IMR-90 (cell line): ENCODE results near the gene CDS1. TPM values are rescaled to one million over a fixed set of nuclear protein-coding genes. Genes with fewer than 3 reads are reported as not detected.

Experiments
- ATAC-seq: fragments of 200-7000 bp; cut with Tn5 transposase; 2 replicates; pipeline ENCODE4 v1.9.1; 2020; ENCODE audit warnings: low read depth, mild to moderate bottlenecking, moderate library complexity
- BruUV-seq: library from RNA; stranded (reverse); fragments of 400-500 nt; replicated peaks from 2 replicates; lab custom pipeline; 2021; lab: Mats Ljungman, UMichigan
- CTCF ChIA-PET: fragments of 300-600 bp; formaldehyde crosslinking; extraction: SDS; loops from one replicate; lab custom pipeline; 2021; ENCODE audit warnings: antibody characterized with exemption; lab: Yijun Ruan, JAX
- POLR2A ChIA-PET: fragments of 300-600 bp; sonication (Branson Sonifier 250); formaldehyde crosslinking; loops from one replicate; lab custom pipeline; 2022; ENCODE audit warnings: antibody characterized with exemption; ENCODE audit not compliant: unreplicated experiment; lab: Charles Lee
- DNase-seq: peaks from one replicate; pipeline ENCODE4 v3.0.0; 2013
- H2AFZ ChIP-seq: replicated peaks from 2 replicates; pipeline ENCODE3; 2013; ENCODE audit warnings: low read length, mild to moderate bottlenecking; ENCODE audit not compliant: poor library complexity
- H2AK5ac ChIP-seq: 2 replicates; pipeline ENCODE4 v1.6.1; 2013; ENCODE audit warnings: low read depth, low read length, inconsistent platforms
- H2AK9ac ChIP-seq: replicated peaks from 2 replicates; pipeline ENCODE3; 2013; ENCODE audit warnings: mild to moderate bottlenecking, low read depth, low read length, moderate library complexity; ENCODE audit not compliant: poor library complexity
- H2BK120ac ChIP-seq: 2 replicates; pipeline ENCODE4 v1.6.1; 2013; ENCODE audit warnings: low read depth, low read length, inconsistent platforms
- H2BK15ac ChIP-seq: 3 replicates; pipeline ENCODE4 v1.6.1; 2013; ENCODE audit warnings: low read depth, low read length, inconsistent platforms
- H2BK20ac ChIP-seq: 2 replicates; pipeline ENCODE4 v1.6.1; 2013; ENCODE audit warnings: low read depth, mild to moderate bottlenecking, inconsistent platforms, low read length, moderate library complexity
- H2BK5ac ChIP-seq: 2 replicates; pipeline ENCODE4 v1.6.1; 2013; ENCODE audit warnings: mild to moderate bottlenecking, low read depth, low read length, inconsistent platforms; ENCODE audit not compliant: poor library complexity, severe bottlenecking
- H3K14ac ChIP-seq: replicated peaks from 2 replicates; pipeline ENCODE4 v1.6.1; 2013; ENCODE audit warnings: low read depth, low read length, inconsistent platforms
- H3K18ac ChIP-seq: 2 replicates; pipeline ENCODE4 v1.6.1; 2013; ENCODE audit warnings: low read depth, low read length, control low read depth
- H3K23ac ChIP-seq: 2 replicates; pipeline ENCODE4 v1.6.1; 2013; ENCODE audit warnings: low read depth, low read length, inconsistent platforms
- H3K27ac ChIP-seq: 2 replicates; pipeline ENCODE4 v1.5.1; 2013; ENCODE audit warnings: mild to moderate bottlenecking, control low read depth, low read length; ENCODE audit not compliant: insufficient read depth
- H3K27me3 ChIP-seq: 2 replicates; pipeline ENCODE4 v1.6.1; 2013; ENCODE audit warnings: low read length; ENCODE audit not compliant: control insufficient read depth, insufficient read depth
- H3K36me3 ChIP-seq: 2 replicates; pipeline ENCODE4 v1.6.1; 2013; ENCODE audit warnings: low read length, mixed read lengths; ENCODE audit not compliant: control insufficient read depth, insufficient read depth
- H3K4ac ChIP-seq: 2 replicates; pipeline ENCODE4 v1.6.1; 2013; ENCODE audit warnings: low read depth, low read length, inconsistent platforms
- H3K4me1 ChIP-seq: 2 replicates; pipeline ENCODE4 v1.6.1; 2013; ENCODE audit warnings: low read length, mixed read lengths; ENCODE audit not compliant: control insufficient read depth, insufficient read depth
- H3K4me2 ChIP-seq: 2 replicates; pipeline ENCODE4 v1.6.1; 2013; ENCODE audit warnings: low read depth, mild to moderate bottlenecking, control low read depth, low read length, moderate library complexity
- H3K4me3 ChIP-seq: 2 replicates; pipeline ENCODE4 v1.5.1; 2013; ENCODE audit warnings: low read depth, mild to moderate bottlenecking, control low read depth, low read length, moderate library complexity; ENCODE audit not compliant: insufficient read depth
- H3K56ac ChIP-seq: 2 replicates; pipeline ENCODE4 v1.6.1; 2013; ENCODE audit warnings: low read length, inconsistent platforms; ENCODE audit not compliant: insufficient read depth; ENCODE audit errors: extremely low read depth
- H3K79me1 ChIP-seq, 2 experiments: 2 replicates each; pipeline ENCODE4 v1.6.1; 2013; ENCODE audit warnings: low read length in 2 of 2, inconsistent platforms in 1 of 2, low read depth in 1 of 2
- H3K9ac ChIP-seq: 2 replicates; pipeline ENCODE4 v1.6.1; 2013; ENCODE audit warnings: low read depth, low read length, control low read depth
- H3K9me1 ChIP-seq: 2 replicates; pipeline ENCODE4 v1.6.1; 2013; ENCODE audit warnings: low read length, inconsistent platforms; ENCODE audit not compliant: insufficient read depth
- H3K9me3 ChIP-seq: 2 replicates; pipeline ENCODE4 v1.6.1; 2013; ENCODE audit warnings: low read length; ENCODE audit not compliant: control insufficient read depth, insufficient read depth
- H4K20me1 ChIP-seq: 2 replicates; pipeline ENCODE4 v1.6.1; 2013; ENCODE audit warnings: low read length, inconsistent platforms; ENCODE audit not compliant: insufficient read depth
- H4K5ac ChIP-seq: 2 replicates; pipeline ENCODE4 v1.6.1; 2013; ENCODE audit warnings: mild to moderate bottlenecking, low read depth, low read length, control low read depth
- H4K8ac ChIP-seq, 2 experiments: 2 replicates each; pipeline ENCODE4 v1.6.1; 2013; ENCODE audit warnings: low read depth in 2 of 2, low read length in 2 of 2, control low read depth in 1 of 2, inconsistent platforms in 1 of 2
- H4K91ac ChIP-seq: 2 replicates; pipeline ENCODE4 v1.6.1; 2013; ENCODE audit warnings: low read depth, low read length, inconsistent platforms; ENCODE audit not compliant: insufficient read depth
- CTCF ChIP-seq: conservative IDR thresholded peaks from 2 replicates; pipeline ENCODE4 v1.5.1; 2012; ENCODE audit warnings: mild to moderate bottlenecking, low read depth, low read length, improper control_type of control experiment
- ELK1 ChIP-seq: fragments of 150-350 bp; IDR thresholded peaks from 2 replicates; pipeline ENCODE4 v1.6.1; 2016; ENCODE audit warnings: low read depth, mild to moderate bottlenecking, low read length, moderate library complexity, borderline replicate concordance
- MAZ ChIP-seq: IDR thresholded peaks from 2 replicates; pipeline ENCODE4 v1.6.1; 2012; ENCODE audit warnings: low read depth, mild to moderate bottlenecking, low read length, improper control_type of control experiment, moderate library complexity, borderline replicate concordance
- NFE2L2 ChIP-seq: fragments of 150-350 bp; IDR thresholded peaks from 2 replicates; pipeline ENCODE4 v1.6.1; 2016; ENCODE audit warnings: low read depth, mild to moderate bottlenecking, low read length
- RCOR1 ChIP-seq: IDR thresholded peaks from 2 replicates; pipeline ENCODE4 v1.6.1; 2012; ENCODE audit warnings: mild to moderate bottlenecking, low read length, improper control_type of control experiment; ENCODE audit not compliant: insufficient replicate concordance
- RFX5 ChIP-seq: IDR thresholded peaks from 2 replicates; pipeline ENCODE4 v1.8.0; 2012; ENCODE audit warnings: low read depth, mild to moderate bottlenecking, low read length, moderate library complexity
- SMC3 ChIP-seq: fragments of 150-350 bp; IDR thresholded peaks from 2 replicates; pipeline ENCODE4 v1.6.1; 2016; ENCODE audit warnings: low read depth, mild to moderate bottlenecking, antibody characterized with exemption, low read length, moderate library complexity
- WGBS, 2 experiments: methylation state at CpG; one replicate each; pipeline versions ENCODE4 v1.1.5 to v1.1.7; 2013; ENCODE audit warnings: missing lambda C conversion rate in 2 of 2; ENCODE audit not compliant: insufficient read length in 1 of 2; ENCODE audit errors: extremely low coverage in 2 of 2; 5-methylcytosine and 5-hydroxymethylcytosine counted together
- dilution Hi-C: fragments of 300-500 bp; cut with HindIII; formaldehyde crosslinking; loops from one replicate; pipeline ENCODE4 v1.14.3; 2018; ENCODE audit warnings: low sequenced_read_pairs; ENCODE audit not compliant: unreplicated experiment
- in situ Hi-C: fragments of 300-500 bp; cut with MboI; formaldehyde crosslinking; loops from 3 replicates; pipeline ENCODE4 v1.14.3; 2019; ENCODE audit warnings: low sequenced_read_pairs, inconsistent platforms, mixed read lengths
- intact Hi-C: fragments of 100-400 bp; cut with micrococcal nuclease; formaldehyde crosslinking; loops from 2 replicates; pipeline ENCODE4 v1.10.0; 2022
- polyA plus RNA-seq, 3 experiments: library from polyadenylated mRNA; depleted of rRNA; stranded (reverse); fragments of >200 nt; gene quantifications; 2 replicates each; pipeline ENCODE4 v1.2.3, GENCODE V29; 2012; ENCODE audit warnings: low replicate concordance in 1 of 3
- total RNA-seq: library from RNA; depleted of rRNA; stranded (reverse); fragments of >200 nt; gene quantifications from 2 replicates; pipeline ENCODE4 v1.2.3, GENCODE V29; 2012

CDS1 gene
- total and polyA plus RNA-seq, 2 of the 4 experiments (the other 2 are of a cell fraction): under 0.01 to 0.02 TPM

GRCh38 chr4:84634961-84635360, 52.0 kb downstream of the CDS1 start:
- intact Hi-C loops (no loop called here), in situ Hi-C loops (no loop called here), dilution Hi-C loops (no loop called here)
- no peaks in the 10 kb centered on the region for H3K36me3 ChIP-seq
- H2AK5ac ChIP-seq: no peak overlapping the region
- CTCF ChIA-PET: no interaction called here
- WGBS, 2 experiments: no CpG with 5 or more reads among the region's 1 CpG
- H4K5ac ChIP-seq: no peak overlapping the region
- H4K20me1 ChIP-seq: no peaks in the 10 kb centered on the region
- no peak overlapping the region for H2BK120ac ChIP-seq
- no peaks in the 10 kb centered on the region for H3K79me1 ChIP-seq
- DNase-seq (no peak), ATAC-seq (no peak)
- H2BK20ac ChIP-seq: no peak overlapping the region
- H3K18ac ChIP-seq: no peak overlapping the region
- H4K8ac ChIP-seq: no peak overlapping the region
- H3K56ac ChIP-seq: no peak overlapping the region
- H3K14ac ChIP-seq: no peak overlapping the region
- H2AK9ac ChIP-seq: no peak overlapping the region
- no peak overlapping the region for H4K91ac ChIP-seq
- no peaks in the 10 kb centered on the region for H3K9me1 ChIP-seq
- POLR2A ChIA-PET: no interaction called here
- H3K9ac ChIP-seq: no peak overlapping the region
- H3K9me3 ChIP-seq: no peaks in the 10 kb centered on the region
- no peak overlapping the region for H2BK5ac ChIP-seq
- H3K4me1 ChIP-seq: peaks cover 2% of the 10 kb centered on the region; the same call in 1 of the 2 replicates
- BruUV-seq: no TSS peak
- no peak overlapping the region for H3K4ac ChIP-seq
- H3K4me2 ChIP-seq: no peak overlapping the region
- H2AFZ ChIP-seq: no peak overlapping the region
- H3K27ac ChIP-seq: no peak overlapping the region
- no peak for TF ChIP-seq SMC3
- no peak for TF ChIP-seq CTCF
- TF ChIP-seq ELK1: no peak
- no peak for TF ChIP-seq RCOR1
- no peak for TF ChIP-seq MAZ
- TF ChIP-seq RFX5: no peak
- no peak for TF ChIP-seq NFE2L2
- H3K4me3 ChIP-seq: no peak overlapping the region
- no peak overlapping the region for H3K23ac ChIP-seq
- no peaks in the 10 kb centered on the region for H3K27me3 ChIP-seq
- H2BK15ac ChIP-seq: no peak overlapping the region
